Measurements from ENCODE around the gene DCUN1D1.
"Not testable (repeated sequence)": the region's sequence is repeated elsewhere in the genome, so short reads cannot be mapped to it uniquely, and the experiment has no call there.

DCUN1D1 gene

DNA sequence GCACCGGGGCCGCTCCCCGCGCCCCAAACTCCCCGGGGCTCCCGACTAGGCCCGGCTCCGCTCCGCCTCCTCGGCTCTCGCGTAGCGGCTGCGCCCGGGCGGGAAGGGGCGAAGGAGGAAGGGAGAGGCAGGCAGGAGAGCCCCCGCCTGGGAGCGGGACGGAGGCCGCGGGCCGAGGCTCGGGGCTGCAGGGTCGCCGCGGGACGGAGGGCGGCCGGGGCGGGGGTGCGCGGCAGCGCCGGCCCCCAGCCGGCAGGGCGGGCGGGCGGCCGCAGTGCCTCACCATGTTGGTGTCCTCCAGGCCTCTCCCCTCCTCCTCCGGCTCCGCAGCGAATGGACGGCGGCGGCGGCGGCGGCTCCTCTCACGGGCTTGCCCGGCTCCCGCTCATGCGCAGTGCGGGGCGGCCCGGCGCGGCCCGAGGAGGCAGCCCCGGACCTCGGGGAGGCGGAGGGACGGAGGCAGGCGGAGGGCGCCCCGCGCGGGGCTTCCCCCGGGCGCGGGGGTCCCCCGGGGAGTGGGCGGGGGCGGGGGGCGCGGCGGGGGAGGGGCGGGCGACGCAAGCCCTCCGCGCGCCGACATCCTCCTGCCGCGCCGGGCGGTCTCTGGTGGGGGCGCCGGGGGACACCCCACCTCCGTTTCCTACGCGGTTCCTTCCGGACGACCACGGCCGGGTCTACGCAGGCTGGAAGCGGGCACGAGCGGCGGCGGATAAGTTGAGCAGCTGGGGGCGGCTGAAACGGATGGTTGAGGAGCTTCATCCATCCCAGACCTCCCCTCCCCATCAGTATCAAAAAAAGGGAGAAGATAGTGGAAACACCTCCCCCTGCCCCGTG lies at the start of gene DCUN1D1:
TSS of gene DCUN1D1 (minus strand) at position 335 of the 834 bp plus-strand sequence. CDS start at position 286, 49 bp downstream.
- peak; percentile 78 to 92 (median 88) for DNase-seq

GRCh38 chr3:183028416-183028815 lies 48.1 kb upstream of the DCUN1D1 start:
- DNase-seq, result no peak

- DNase-seq, result no peak
Measured at GRCh38 chr3:183027276-183027675, 46.9 kb upstream of the DCUN1D1 start.

GRCh38 chr3:183022936-183023516 lies 42.7 kb upstream of the DCUN1D1 start:
- no peak for DNase-seq

DNA sequence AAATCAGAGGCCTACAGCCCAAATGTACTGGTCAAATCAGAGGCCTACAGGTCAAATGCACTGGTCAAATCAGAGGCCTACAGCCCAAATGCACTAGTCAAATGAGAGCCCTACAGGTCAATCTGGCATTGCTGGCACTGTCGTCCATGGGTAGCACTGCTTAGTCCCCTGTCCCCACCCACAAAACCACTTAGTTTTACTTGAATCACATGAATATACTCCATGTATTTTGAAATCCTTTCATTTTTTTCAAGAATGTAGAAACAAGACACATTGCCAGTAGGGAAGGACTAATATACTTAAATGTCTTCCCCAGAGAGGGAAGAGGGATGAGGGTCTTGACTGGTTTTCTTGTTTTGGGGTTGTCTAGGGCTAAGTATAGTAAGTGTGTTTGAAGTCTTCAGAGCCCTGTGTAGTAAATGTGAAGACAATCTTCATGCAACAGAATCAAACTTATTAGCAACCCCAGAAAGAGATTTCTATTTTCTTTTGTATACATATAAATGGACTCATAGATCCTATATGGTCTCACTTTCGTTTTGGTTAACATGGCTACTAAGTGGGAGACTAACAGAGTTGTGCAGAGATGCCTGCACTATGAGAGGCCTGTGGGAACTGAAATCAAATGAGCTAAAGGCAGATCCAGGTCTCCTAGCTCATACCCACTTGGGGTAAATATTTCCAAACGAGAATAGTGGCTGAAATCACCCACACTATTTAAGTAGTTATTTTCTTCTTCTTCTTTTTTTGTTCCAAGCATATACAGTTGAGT lies 38.3 kb upstream of the DCUN1D1 start:
- no peak for DNase-seq

- DNase-seq, result no peak
Measured at GRCh38 chr3:183015185-183015584, 34.8 kb upstream of the DCUN1D1 start.

- DNase-seq, result no peak
Measured at GRCh38 chr3:183013856-183014255, 33.5 kb upstream of the DCUN1D1 start.

GRCh38 chr3:183013074-183013473 lies 32.7 kb upstream of the DCUN1D1 start:
- no peak for DNase-seq

- DNase-seq, result no peak
Measured at GRCh38 chr3:183008800-183009199, 28.5 kb upstream of the DCUN1D1 start.

- DNase-seq, result no peak
Measured at GRCh38 chr3:183008303-183008702, 28.0 kb upstream of the DCUN1D1 start.

GRCh38 chr3:183006396-183007002 lies 26.2 kb upstream of the DCUN1D1 start:
- no peak for DNase-seq

DNA sequence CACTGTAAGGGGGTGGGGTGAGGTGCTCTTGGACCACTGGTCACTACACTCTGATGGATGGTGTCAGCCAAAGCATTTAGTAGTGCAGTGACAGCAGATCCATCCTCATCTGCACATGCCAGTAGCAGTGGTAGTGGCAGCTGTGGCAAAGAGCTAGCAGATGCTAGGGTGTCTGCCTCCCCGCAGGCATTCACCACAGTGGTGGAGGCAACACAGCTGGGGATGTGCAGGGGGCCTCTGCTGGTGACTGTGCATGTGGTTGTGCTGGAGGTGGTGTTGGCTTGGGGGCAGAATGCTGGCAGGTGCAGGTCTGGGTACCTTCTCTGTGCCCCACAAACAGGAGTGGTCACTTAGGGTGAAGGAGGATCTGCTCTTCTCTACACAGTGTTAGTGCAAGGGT lies 19.4 kb upstream of the DCUN1D1 start:
- no peak for DNase-seq

DNA sequence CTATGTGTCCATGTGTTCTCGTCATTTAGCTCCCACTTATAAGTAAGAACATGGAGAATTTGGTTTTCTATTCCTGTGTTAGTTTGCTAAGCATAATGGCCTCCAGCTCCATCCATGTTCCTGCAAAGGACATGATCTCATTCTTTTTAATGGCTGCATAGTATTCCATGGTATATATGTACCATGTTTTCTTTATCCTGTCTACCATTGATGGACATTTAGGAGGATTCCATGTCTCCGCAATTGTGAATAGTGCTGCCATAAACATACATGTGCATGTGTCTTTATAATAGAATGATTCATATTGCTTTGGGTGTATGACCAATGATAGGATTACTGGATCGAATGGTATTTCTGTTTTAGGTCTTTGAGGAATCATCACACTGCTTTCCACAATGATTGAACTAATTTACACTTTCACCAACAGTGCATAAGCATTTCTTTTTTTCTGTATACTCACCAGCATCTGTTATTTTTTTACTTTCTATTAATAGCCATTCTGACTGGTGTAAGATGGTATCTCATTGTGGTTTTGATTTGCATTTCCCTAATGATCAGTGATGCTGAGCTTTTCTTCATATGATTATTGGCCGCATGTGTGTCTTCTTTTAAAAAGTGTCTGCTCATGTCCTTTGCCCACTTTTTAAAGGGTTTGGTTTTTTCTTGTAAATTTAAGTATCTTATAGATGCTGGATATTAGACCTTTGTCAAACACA lies 13.3 kb upstream of the DCUN1D1 start:
- not testable (repeated sequence) for DNase-seq

- no peak for DNase-seq
Measured at GRCh38 chr3:182989566-182989965, 9.2 kb upstream of the DCUN1D1 start.

- DNase-seq, result no peak
Measured at GRCh38 chr3:182986021-182986420, 5.7 kb upstream of the DCUN1D1 start.

DNA sequence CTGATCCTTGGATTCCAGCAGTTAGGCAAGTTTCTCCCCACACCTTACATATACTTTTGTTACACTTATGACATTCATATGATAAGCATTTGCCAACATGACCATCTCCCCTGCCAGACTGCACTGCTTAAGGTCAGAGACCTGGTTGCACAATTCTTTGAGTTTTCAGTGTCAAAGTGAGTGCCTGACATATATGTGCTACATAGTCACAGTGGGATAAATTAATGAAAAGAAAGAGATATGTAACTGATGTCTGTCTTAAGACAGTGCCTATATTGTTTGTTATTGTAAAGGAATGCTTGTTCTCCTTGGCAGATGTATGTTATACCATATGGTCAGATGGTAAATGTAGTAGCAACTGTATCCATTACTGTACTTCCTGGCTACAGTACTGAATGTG lies 3.5 kb upstream of the DCUN1D1 start:
- DNase-seq, result no peak

- DNase-seq, result peak in 1 of 3 experiments; percentile 36
Measured at GRCh38 chr3:182981038-182981380, 671 bp upstream of the DCUN1D1 start.

DNA sequence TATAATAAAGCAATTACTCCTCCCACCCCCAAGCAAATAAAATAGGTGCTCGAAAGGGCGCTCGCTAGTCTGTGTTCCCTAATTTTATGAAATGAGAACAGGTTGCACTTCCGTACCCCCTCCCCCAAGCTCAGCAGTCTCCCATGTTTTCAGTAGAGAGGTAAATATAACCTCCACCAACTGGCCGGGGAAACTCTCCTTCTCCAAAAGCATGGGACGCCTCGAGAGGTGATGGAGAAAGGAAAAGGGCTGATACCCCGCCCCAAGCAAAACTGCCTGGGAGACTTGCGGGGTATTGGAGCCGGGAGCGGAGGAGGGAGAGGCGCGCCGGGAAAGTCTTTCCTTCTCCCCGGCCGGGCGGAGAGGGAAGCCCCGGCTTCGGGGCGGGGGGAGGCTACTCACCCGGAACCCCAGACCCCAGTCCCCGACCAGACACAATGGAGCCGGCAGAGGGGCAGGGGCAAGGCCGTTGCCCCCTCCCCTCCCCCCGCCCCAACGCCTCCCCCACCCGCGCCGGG lies 605 bp downstream of the DCUN1D1 start:
- DNase-seq, result peak; percentile 31 to 89 (median 83)

GRCh38 chr3:182979103-182979673 lies 1.1 kb downstream of the DCUN1D1 start:
- peak; percentile 31 to 89 (median 83) for DNase-seq

DNA sequence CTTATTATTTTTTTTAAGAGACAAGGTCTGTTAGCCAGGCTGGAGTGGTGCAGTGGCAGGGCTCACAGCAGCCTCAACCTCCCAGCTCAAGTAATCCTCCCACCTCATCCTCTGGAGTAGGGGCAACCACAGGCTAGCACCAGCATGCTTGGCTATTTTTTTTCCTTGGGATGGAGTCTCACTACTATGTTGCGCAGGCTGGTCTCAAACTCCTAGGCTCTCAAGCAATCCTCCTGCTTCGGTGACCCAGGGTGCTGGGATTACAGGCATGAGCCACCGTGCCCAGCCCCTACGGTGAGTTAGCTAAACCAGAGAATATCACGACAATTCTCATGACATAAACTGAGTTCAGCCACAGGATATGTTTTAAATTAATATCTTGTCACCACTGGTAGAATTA lies 2.0 kb downstream of the DCUN1D1 start:
- no peak for DNase-seq

DNA sequence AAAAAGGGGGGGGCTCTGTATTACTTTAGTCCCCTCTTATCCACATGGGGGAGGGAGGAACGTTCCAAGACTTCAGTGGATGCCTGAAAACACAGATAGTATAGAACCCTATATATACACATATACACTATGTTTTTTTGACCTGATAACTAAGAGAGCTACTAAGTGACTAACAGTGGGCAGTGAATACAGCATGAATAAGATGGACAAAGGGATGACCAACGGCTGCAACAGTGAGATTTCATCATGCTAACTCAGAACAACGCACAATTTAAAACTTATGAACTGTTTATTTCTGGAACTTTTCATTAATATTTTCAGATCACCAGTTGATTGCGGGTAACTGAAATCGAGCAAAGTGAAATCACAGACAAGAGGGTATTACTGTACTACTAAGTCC lies 7.3 kb downstream of the DCUN1D1 start:
- DNase-seq, result no peak

- no peak for DNase-seq
Measured at GRCh38 chr3:182972387-182972786, 8.0 kb downstream of the DCUN1D1 start.
